WI38 (cell line): ENCODE measurements around the gene CCDC91.

Experiments used
- H3K4me3 ChIP-seq: 2 replicates; pipeline ENCODE4 v1.5.1; 2011; ENCODE audit warnings: low read depth, mild to moderate bottlenecking, control low read depth, low read length
- CTCF ChIP-seq: IDR thresholded peaks from 2 replicates; pipeline ENCODE4 v1.5.1; 2012; ENCODE audit warnings: low read depth, mild to moderate bottlenecking, control low read depth, low read length

CCDC91 gene

GRCh38 chr12:28331130-28331529 lies 140.9 kb downstream of the CCDC91 start:
- no peak for TF ChIP-seq CTCF
- H3K4me3 ChIP-seq = no peak overlapping the region

GRCh38 chr12:28340261-28341045 lies 150.2 kb downstream of the CCDC91 start:
- TF ChIP-seq CTCF = no peak
- H3K4me3 ChIP-seq = no peak overlapping the region

- TF ChIP-seq CTCF = no peak
- no peak overlapping the region for H3K4me3 ChIP-seq
Observed at GRCh38 chr12:28343713-28344112, 153.5 kb downstream of the CCDC91 start.

- no peak overlapping the region for H3K4me3 ChIP-seq
- no peak for TF ChIP-seq CTCF
Observed at GRCh38 chr12:28346567-28346966, 156.3 kb downstream of the CCDC91 start.

- no peak for TF ChIP-seq CTCF
- H3K4me3 ChIP-seq = no peak overlapping the region
Observed at GRCh38 chr12:28349196-28349595, 158.9 kb downstream of the CCDC91 start.

GRCh38 chr12:28350502-28350901 lies 160.2 kb downstream of the CCDC91 start:
- no peak for TF ChIP-seq CTCF
- H3K4me3 ChIP-seq = no peak overlapping the region

- no peak overlapping the region for H3K4me3 ChIP-seq
- no peak for TF ChIP-seq CTCF
Observed at GRCh38 chr12:28351414-28351813, 161.2 kb downstream of the CCDC91 start.
